ENCODE results near the gene MYRIP.

The MYRIP gene

DNA sequence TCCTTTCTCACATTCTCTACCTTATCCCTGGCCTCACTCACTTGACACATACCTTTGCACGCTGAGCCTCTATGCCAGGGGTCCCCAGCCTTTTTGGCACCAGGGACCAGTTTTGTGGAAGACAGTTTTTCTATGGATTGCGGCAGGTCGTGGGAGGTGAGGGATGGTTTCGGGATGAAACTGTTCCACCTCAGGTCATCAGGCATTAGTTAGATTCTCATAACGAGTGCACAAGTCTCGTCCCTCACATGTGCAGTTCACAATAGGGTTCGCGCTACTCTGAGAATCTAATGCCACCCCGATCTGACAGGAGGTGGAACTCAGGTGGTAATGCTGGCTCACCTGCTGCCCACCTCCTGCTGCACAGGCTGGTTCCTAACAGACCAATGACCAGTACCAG lies 387.6 kb downstream of the MYRIP start:
- DNase-seq: no peak

DNA sequence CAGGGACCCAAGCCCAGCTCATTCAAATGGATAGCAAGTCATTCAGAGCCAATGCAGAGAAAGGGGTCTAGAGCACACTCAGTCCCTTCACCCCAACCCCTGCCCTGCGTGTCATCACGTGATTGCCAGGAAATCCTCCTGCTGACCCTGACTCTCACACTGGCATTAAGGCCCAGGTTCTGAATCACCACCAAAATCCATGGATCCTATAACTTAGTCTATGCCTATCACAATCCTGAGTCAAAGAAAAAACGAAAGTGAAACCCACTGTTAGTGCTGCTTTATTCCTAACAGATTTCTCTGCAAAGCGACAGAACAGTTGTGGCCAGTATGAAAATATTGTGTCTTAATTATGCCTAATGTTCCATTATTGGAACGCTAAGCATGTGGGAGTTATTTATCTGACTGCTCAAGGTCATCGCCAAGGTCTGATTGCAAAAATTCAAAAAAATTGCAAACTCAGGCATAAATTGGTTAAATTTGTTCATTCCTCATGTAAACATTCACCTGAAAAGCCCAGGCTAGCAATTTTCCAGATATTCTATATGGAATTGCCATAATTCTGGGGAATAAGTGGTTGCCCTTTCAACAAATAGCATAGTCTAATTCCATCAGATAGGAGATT lies 391.4 kb downstream of the MYRIP start:
- no peak for DNase-seq

DNA sequence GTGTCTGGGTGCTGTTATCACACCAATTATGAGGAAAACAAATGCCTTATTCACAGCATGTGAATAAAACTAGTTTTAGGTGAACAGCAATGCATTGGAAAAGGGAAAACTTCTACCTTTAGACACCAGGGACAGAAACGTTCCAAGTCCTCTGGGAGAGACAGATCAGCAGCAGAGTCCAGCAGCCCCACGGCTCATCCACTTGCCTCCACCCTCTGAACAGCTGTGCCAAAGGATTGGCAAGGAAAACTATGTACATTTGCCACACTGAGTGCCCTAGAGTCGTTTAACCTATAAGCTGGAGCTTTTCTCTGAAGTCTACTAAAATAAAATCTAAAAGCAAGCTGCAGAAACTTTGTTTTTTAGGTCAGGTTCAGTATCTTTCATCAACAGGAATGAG lies 392.4 kb downstream of the MYRIP start:
- no peak for DNase-seq

- no peak for DNase-seq
Measured at GRCh38 chr3:40206522-40206921, 397.1 kb downstream of the MYRIP start.

DNA sequence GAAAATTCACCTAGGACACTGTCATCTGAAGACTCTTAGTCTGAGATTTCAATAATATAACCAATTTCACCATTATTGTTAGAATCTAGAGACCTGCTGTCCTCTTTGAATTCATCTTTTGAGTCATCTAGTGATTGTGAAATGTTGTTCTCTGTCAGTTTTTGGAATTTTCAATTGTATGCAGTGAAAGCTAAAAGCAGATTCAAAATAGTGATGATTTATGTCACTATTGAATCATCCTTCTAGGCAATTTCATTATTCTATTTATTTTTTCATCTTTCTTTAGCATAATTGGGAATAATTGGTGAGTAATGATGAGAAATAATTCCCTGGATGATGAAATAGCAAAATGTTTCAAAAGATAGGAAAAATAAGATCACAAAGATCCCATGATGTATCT lies 398.4 kb downstream of the MYRIP start:
- no peak for DNase-seq

- no peak for DNase-seq
Measured at GRCh38 chr3:40208251-40208650, 398.8 kb downstream of the MYRIP start.

- DNase-seq: no peak
Measured at GRCh38 chr3:40211579-40211978, 402.2 kb downstream of the MYRIP start.

GRCh38 chr3:40213556-40213955 lies 404.1 kb downstream of the MYRIP start:
- no peak for DNase-seq

GRCh38 chr3:40215015-40215414 lies 405.6 kb downstream of the MYRIP start:
- no peak for DNase-seq

DNA sequence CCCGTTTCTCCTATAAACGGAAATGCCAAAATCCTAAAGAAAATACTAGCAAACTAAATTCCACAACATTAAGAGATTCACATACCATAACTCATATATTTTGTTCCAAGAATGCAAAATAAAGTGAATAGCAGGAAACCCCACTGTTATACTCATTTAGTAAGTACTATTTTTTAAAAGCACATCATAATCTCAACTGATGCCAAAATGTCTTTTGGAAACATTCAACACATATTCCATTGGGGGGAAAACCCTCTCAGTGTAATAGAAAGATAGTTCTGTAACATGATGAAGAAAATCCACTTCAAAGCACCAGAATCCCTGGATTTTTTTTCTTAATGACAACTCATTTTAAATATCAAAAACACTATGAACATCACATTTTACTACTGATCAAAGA lies 407.1 kb downstream of the MYRIP start:
- DNase-seq: no peak

DNA sequence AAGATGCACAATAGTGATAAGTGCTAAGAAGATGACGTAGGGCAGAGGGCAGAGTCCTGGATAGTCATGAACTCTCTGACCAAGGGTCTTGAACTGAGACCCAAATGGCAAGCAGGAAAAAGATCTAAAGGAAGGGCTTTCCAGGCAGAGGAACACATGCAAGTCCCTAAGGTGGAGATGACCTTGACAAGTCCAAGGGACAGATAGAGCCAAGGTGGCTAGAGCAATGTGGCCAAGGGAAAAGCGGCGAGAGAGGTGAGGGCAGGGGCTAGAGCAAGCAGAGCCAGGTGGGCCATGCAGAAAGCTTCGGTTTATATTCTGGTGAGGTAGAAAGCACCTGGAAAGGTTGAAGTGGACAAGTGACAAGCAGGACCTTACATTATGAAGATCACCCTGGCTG lies 414.4 kb downstream of the MYRIP start:
- no peak for DNase-seq

DNA sequence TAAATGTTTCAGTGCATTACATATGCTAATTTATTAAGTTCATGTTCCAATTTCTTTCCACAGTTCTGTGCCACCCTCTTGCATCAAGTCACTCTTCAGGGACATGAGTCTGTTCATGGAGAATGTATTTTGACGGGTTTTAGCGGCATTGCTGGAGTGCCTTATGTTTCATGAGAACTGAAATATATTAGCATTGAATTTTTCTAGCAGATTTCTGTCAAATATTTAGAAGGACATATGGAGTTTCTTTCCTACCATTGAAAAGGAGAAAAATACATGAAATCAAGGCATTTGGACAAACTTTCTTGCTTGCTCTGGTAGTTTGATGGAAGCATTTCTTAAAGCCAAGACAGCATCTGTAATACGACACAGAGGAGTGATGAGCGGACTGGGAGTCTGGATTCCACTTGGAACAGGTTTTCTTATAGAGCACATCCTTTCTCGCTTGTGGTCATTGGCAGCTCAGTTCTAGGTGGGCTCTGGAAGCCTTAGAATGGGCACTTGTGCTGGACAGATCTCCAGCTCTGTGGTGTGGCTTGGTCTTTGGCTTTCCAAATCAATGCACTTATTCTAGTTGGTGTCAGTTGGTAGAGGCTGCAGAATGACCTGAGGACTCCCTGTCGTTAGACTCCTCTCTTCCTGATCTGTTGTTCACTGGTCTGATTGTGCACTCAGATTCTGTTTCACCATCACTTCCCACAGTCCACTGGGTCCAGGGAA lies 415.5 kb downstream of the MYRIP start:
- DNase-seq: no peak

GRCh38 chr3:40226636-40227035 lies 417.2 kb downstream of the MYRIP start:
- no peak for DNase-seq

GRCh38 chr3:40228792-40229350 lies 419.5 kb downstream of the MYRIP start:
- DNase-seq: no peak

GRCh38 chr3:40229386-40229785 lies 420.0 kb downstream of the MYRIP start:
- no peak for DNase-seq

DNA sequence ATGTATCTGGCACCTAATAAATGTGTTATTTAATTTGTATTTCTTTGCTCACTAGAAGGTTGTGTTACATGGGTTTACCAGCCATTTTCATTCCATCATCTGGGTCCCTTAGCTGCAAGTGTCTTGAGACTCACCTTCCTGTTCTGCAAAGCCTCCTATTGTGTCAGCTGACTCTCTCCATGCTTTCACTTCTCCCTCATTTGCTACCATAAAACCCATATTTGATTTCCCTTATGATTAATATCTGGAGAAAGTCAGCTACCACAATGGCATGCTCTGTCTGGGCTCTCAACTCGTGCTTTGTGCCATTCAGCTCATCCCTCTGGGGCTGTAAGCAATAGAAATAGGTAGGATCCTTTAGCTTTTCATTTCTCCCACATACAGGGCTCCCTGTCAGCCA lies 420.6 kb downstream of the MYRIP start:
- DNase-seq: no peak

- no peak for DNase-seq
Measured at GRCh38 chr3:40230382-40230781, 421.0 kb downstream of the MYRIP start.

- DNase-seq: no peak
Measured at GRCh38 chr3:40232626-40233025, 423.2 kb downstream of the MYRIP start.

GRCh38 chr3:40237159-40237558 lies 427.8 kb downstream of the MYRIP start:
- DNase-seq: no peak

GRCh38 chr3:40237889-40238571 lies 428.6 kb downstream of the MYRIP start:
- DNase-seq: peak; percentile 43

DNA sequence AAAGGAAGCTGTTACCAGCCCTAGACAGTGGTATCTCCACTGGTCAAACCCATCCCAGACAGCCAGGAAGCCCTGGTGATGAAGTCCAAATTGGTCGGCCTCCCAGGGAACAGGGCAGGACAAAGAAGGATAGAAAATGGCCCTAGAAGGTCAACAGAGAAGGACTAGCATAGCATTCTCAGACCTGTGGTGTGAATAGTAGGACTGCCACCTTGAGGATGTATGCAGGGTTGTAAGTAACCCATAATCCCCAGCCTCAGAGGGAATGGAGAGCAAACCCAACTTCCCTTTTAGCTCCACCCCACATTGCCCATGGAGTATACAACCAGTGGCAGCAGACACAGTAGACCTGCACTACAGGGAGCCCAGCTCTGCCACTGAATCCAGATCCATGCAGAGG lies 431.5 kb downstream of the MYRIP start:
- DNase-seq: no peak

DNA sequence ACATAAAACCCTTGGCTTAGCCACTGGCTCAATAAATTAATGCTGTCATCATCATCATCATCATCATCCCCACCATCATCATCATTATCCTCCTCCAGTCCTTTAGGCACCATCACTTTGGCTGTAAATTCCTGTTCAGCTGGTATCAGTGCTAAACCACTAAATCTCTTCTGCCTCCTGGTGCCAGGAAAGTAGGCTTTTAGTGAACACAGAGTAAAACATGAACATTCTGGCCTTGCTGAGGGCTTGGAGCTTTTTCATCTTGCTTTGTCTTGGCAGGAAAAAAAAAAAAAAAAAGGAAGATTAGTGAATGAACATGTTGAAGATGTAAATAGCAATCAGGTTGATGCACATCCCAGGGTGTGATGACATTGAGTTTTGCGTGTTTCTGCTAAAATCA lies 432.8 kb downstream of the MYRIP start:
- no peak for DNase-seq

DNA sequence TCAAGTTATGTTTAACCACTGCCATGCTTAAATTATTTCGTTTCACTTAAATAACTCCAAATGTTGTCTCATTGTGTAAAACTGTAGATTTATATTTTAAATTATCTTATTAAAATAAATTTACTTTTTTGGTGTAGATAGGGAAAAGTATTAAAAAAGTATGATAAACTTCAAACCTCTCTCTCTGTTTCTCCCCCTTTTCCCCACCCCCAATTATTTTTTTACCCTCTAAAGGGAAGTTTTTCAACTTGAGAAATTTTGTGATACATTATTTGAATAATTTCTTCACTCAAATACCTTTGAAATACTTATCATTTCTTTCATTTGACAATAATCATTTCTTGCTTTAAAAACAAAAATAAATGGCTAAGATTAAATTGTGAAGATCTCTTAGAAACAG lies 433.2 kb downstream of the MYRIP start:
- DNase-seq: no peak

GRCh38 chr3:40243056-40243455 lies 433.6 kb downstream of the MYRIP start:
- DNase-seq: no peak

Measured in eye (tissue), 1 donor.